HepG2 (cell line): ENCODE results near the gene TRANK1. TPM values are rescaled to one million over a fixed set of nuclear protein-coding genes. Genes with fewer than 3 reads are reported as not detected.

Source experiments
- CBX1 ChIP-seq: IDR thresholded peaks from one replicate; pipeline ENCODE4 v1.6.1; 2016; ENCODE audit warnings: antibody characterized with exemption, low read depth
- CENPX ChIP-seq: sonication (generic); formaldehyde crosslinking; IDR thresholded peaks from 2 replicates; pipeline ENCODE4 v1.9.0; 2021; ENCODE audit warnings: mild to moderate bottlenecking, missing genetic modification reagents, moderate library complexity
- ELF3 ChIP-seq: IDR thresholded peaks from 2 replicates; pipeline ENCODE4 v1.6.1; 2016; ENCODE audit warnings: missing genetic modification reagents, missing compliant biosample characterization
- FOXM1 ChIP-seq: sonication (generic); formaldehyde crosslinking; IDR thresholded peaks from 2 replicates; pipeline ENCODE4 v1.5.0; 2020; ENCODE audit warnings: missing genetic modification reagents
- GTF2F1 ChIP-seq: fragments of 150-350 bp; IDR thresholded peaks from 2 replicates; pipeline ENCODE4 v1.6.1; 2014; ENCODE audit warnings: low read length
- HNF1A ChIP-seq, 2 experiments: sonication (generic) in 1 of 2; formaldehyde crosslinking in 1 of 2; IDR thresholded peaks; 2 replicates each; pipeline versions ENCODE4 v1.4.0 to v1.6.1; 2016 to 2020; ENCODE audit warnings: borderline replicate concordance in 1 of 2, low read depth in 1 of 2, mild to moderate bottlenecking in 1 of 2, missing genetic modification reagents in 1 of 2
- NRL ChIP-seq: sonication (generic); formaldehyde crosslinking; IDR thresholded peaks from 2 replicates; pipeline ENCODE4 v1.5.0; 2020; ENCODE audit warnings: missing genetic modification reagents, mild to moderate bottlenecking, moderate library complexity, borderline replicate concordance
- PAWR ChIP-seq: sonication (generic); formaldehyde crosslinking; IDR thresholded peaks from 2 replicates; pipeline ENCODE4 v1.4.0; 2020; ENCODE audit warnings: missing genetic modification reagents, mild to moderate bottlenecking, borderline replicate concordance
- PCBP2 ChIP-seq: fragments of 200-400 bp; formaldehyde crosslinking; optimal IDR thresholded peaks from 2 replicates; pipeline ENCODE3; 2018; ENCODE audit warnings: low read length, low read depth; ENCODE audit not compliant: poor library complexity, severe bottlenecking
- PREB ChIP-seq: sonication (generic); formaldehyde crosslinking; IDR thresholded peaks from 2 replicates; pipeline ENCODE4 v1.4.0; 2020; ENCODE audit warnings: missing genetic modification reagents
- U2AF1 ChIP-seq: fragments of 200-400 bp; formaldehyde crosslinking; optimal IDR thresholded peaks from 2 replicates; pipeline ENCODE3; 2017; ENCODE audit warnings: mild to moderate bottlenecking, low read depth, low read length
- ZNF20 ChIP-seq: sonication (generic); formaldehyde crosslinking; IDR thresholded peaks from 2 replicates; pipeline ENCODE4 v1.4.0; 2020; ENCODE audit warnings: mild to moderate bottlenecking, moderate library complexity, missing genetic modification reagents
- ZNF451 ChIP-seq: sonication (generic); formaldehyde crosslinking; IDR thresholded peaks from 2 replicates; pipeline ENCODE4 v1.5.0; 2020; ENCODE audit warnings: mild to moderate bottlenecking, missing genetic modification reagents
- ZNF549 ChIP-seq: sonication (generic); formaldehyde crosslinking; IDR thresholded peaks from 2 replicates; pipeline ENCODE4 v1.5.0; 2020; ENCODE audit warnings: missing genetic modification reagents
- ZNF776 ChIP-seq: sonication (generic); formaldehyde crosslinking; IDR thresholded peaks from 2 replicates; pipeline ENCODE4 v1.4.0; 2020; ENCODE audit warnings: mild to moderate bottlenecking, missing genetic modification reagents
- ZSCAN5A ChIP-seq: sonication (generic); formaldehyde crosslinking; IDR thresholded peaks from 2 replicates; pipeline ENCODE4 v1.8.0; 2022; ENCODE audit warnings: mild to moderate bottlenecking, missing genetic modification reagents, borderline replicate concordance
- polyA plus RNA-seq, 8 experiments: library from polyadenylated mRNA; depleted of rRNA in 3 of 8; stranded (reverse) in 7 of 8; unstranded in 1 of 8; fragments of >200 nt; fragmentation: Illumina TruSeq in 4 of 8; extraction: Trizol in 4 of 8; gene quantifications; 2 replicates each; pipeline versions ENCODE4 v1.2.1 to v1.2.3, GENCODE V29; 2011 to 2016; ENCODE audit warnings: low read depth in 4 of 8, missing spikeins in 1 of 8, mixed read lengths in 1 of 8; ENCODE audit not compliant: insufficient read depth in 1 of 8
- total RNA-seq, 5 experiments: library from RNA; depleted of rRNA; stranded (reverse); fragments of >200 nt; fragmentation: Illumina TruSeq; extraction: Trizol; gene quantifications; 2 replicates each; pipeline ENCODE4 v1.2.3, GENCODE V29; 2016; ENCODE audit warnings: low read depth in 1 of 5

TRANK1 gene
- total and polyA plus RNA-seq, 2 of the 13 experiments (the other 11 are each of a cell fraction or from before 2014, with no cell fraction given), result 0.13 to 0.32 TPM

- TF ChIP-seq CBX1 (no peak), PREB (CRISPR knock-in tag) (no peak), PAWR (CRISPR knock-in tag) (no peak), PCBP2 (no peak), NRL (CRISPR knock-in tag) (no peak), ZNF549 (CRISPR knock-in tag) (no peak), ZNF20 (CRISPR knock-in tag) (no peak), ZSCAN5A (no peak), GTF2F1 (no peak), ZNF451 (CRISPR knock-in tag) (no peak; the same call in 1 of the 2 replicates), FOXM1 (CRISPR knock-in tag) (no peak), ZNF776 (CRISPR knock-in tag) (no peak), HNF1A (IDR thresholded peaks at IDR 0.05; ENCODE audit: low read depth) (no peak), HNF1A (CRISPR knock-in tag; IDR thresholded peaks at IDR 0.05; ENCODE audit: borderline replicate concordance) (peak; percentile 56; the same call in 1 of the 2 replicates), U2AF1 (no peak), CENPX (CRISPR knock-in tag) (no peak), ELF3 (CRISPR knock-in tag) (no peak)
Measured at GRCh38 chr3:36993326-36994283, 48.8 kb upstream of the TRANK1 start, which contains the start of gene MLH1 (continued).
